WI38 (cell line): ENCODE measurements around the gene PTPRE.

Source experiments
- H3K4me3 ChIP-seq: 2 replicates; pipeline ENCODE4 v1.5.1; 2011; ENCODE audit warnings: low read depth, mild to moderate bottlenecking, control low read depth, low read length
- CTCF ChIP-seq: IDR thresholded peaks from 2 replicates; pipeline ENCODE4 v1.5.1; 2012; ENCODE audit warnings: low read depth, mild to moderate bottlenecking, control low read depth, low read length

PTPRE gene

GRCh38 chr10:127980898-127981297 is 74.0 kb downstream of the PTPRE start:
- H3K4me3 ChIP-seq = no peak overlapping the region
- TF ChIP-seq CTCF = no peak

GRCh38 chr10:127982601-127983000 is 75.7 kb downstream of the PTPRE start:
- H3K4me3 ChIP-seq = no peak overlapping the region
- no peak for TF ChIP-seq CTCF

- TF ChIP-seq CTCF = no peak
- no peak overlapping the region for H3K4me3 ChIP-seq
Measured at GRCh38 chr10:127983344-127984100, 76.6 kb downstream of the PTPRE start.

- no peak overlapping the region for H3K4me3 ChIP-seq
- TF ChIP-seq CTCF = no peak
Measured at GRCh38 chr10:127984945-127985344, 78.0 kb downstream of the PTPRE start.

DNA sequence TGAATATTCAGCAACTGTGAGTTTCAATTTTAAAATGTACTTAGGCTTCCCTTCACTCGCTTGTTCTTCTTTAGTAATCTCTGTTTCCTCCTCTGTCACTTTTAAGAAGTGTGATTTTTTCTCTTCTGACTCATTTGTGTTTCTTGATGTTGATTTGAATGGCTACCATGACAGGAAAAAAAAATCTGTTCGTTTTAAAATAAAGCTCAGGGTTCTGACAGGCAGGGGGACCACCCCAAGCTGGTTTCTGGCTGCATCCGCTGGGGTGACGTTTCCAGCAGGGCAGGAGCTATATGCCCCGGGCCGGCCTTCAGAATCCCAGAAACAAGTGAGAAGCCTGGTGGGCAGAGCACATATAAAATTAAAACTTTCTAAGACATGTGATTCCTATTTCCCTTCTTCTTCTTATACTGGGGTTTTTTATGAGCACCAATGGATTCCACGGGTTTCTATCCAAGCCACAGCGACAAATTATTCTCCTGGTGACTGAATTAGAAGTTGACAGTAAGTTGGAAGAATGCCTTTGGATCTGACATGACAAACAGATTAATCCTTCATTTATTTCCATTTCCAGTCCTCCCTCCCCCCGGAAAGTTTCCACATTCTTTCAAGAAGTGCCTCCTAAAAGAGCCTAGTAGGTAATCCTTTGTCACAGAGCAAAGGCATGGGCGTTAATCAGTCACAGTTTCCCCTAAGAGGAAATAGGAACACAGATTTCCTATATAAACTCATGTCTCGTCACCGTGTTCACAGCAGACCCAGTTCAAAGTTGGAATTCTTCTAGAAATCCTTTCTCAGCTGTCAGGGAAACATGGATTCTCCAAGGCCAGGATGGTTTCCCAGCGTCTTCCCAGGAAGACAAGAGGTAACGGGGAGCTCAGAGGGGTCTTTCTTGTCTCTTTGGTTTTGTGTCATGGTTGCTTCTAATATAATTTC is 79.9 kb downstream of the PTPRE start:
- TF ChIP-seq CTCF = no peak
- H3K4me3 ChIP-seq = no peak overlapping the region

- no peak overlapping the region for H3K4me3 ChIP-seq
- no peak for TF ChIP-seq CTCF
Measured at GRCh38 chr10:127987467-127988380, 80.8 kb downstream of the PTPRE start.
